GM21737 (cell line): ENCODE measurements around the gene FCHSD2.
"Not testable (repeated sequence)": the region's sequence is repeated elsewhere in the genome, so short reads cannot be mapped to it uniquely, and the experiment has no call there.

Experiments
- ATAC-seq: cut with Tn5 transposase; IDR thresholded peaks from one replicate; pipeline ENCODE4 v1.9.1; 2021; ENCODE audit warnings: mild to moderate bottlenecking, moderate library complexity; ENCODE audit not compliant: unreplicated experiment

FCHSD2 gene

DNA sequence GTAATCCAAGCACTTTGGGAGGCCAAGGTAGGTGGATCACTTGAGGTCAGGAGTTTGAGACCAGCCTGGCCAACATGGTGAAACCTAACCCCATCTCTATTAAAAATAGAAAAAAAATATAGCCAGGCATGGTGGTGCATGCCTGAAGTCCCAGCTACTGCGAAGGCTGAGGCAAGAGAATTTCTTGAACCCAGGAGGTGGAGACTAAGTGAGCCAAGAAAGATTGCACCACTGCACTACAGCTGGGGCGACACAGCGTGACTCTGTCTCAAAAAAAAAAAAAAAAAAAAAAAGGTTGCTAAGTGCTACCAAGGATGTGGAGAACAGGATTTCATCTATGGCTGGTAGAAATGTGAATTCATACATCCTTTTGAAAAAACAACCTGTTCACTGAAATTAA, 291.3 kb downstream of the FCHSD2 start:
- no peak for ATAC-seq

- no peak for ATAC-seq
Measured at GRCh38 chr11:72848846-72849466, 293.2 kb downstream of the FCHSD2 start.

DNA sequence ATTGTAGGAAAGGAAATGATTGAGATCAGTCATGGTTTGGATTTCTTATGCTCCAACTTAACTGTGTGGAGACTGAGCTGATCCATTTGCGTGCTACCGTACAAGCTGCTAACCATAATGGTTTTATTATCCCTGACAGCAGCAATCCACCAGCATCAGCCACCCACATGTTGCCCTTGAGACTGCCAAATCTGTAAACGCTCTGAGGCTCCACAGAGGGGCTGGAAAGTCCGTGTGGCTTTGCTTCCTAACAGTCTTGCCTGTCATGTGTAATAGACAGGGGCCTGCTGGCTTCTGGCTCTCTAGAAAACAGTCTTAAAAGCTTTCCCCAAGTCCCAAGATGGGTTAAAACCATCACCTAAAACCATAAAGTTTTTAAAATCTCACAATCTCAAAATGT, 297.8 kb downstream of the FCHSD2 start:
- no peak for ATAC-seq

DNA sequence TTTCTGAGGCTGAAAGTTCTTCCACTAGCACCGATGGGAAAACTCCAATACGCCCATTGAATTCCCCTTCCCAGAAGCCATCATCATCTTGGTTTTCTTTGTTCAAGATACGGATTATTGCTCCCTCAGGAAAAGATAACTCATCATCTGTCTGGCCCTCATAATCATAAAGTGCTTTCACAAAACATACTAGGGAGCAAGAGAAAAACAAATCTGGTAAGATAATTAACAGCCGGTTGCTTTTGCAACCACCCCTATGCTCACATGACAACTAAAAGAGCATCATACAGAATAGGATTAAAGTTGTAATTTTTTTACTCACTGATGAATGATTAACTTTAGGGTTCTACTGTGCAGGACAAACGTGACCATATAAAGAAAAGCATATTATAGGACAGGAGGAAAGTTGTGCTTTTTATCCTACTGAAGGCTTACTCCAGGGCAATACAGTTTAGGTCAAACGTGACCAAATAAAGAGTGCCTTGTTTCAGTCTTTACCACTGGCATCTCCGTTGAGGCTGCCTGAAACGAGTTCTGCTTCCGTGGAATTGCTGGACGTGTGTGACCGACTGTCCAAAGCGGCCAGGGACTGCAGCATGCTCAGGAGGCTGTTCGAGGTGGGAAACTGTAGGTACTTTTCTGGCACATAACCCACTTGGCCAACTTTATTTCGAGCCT, 299.3 kb downstream of the FCHSD2 start:
- ATAC-seq: no peak

DNA sequence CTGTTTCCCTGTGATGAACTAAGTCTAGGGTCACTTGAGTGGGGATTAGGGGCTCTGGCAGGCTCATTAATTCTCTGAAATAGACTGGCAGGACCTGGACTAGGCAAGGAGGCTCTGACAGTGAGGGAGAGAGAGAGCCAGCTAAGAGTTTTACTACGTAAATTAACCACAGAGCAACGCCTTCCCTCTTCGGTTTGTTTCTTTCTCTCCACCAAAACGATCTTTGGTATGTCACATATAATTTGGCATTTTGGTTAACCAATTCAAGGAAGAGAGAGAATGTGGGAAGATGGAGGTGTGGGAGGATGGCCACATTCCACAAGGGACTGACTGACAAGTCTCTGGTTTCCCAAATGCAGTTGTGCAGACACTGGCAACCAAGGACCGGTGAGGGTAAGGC, 300.0 kb downstream of the FCHSD2 start:
- ATAC-seq: no peak

DNA sequence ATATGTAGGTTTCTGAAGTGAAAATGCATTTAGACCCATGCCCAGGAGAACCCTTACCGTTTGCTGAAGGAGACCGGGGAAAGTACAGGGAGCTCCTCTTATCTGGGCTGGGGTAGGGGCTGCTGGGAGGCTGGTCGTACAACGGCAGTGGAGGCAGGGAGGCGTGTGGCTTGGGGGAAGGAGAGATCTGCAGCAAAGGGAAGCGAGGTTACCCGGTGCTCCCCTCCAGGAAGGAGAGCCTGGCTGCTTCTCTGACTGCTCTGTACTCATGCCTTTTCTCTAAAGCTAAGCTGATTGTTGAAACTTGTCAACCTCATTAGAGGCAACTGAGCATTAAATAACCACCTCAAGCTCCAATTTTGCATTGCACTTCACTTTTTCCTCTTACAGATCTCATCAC, 300.7 kb downstream of the FCHSD2 start:
- ATAC-seq: no peak

GRCh38 chr11:72840780-72841179, 301.3 kb downstream of the FCHSD2 start:
- ATAC-seq: no peak

DNA sequence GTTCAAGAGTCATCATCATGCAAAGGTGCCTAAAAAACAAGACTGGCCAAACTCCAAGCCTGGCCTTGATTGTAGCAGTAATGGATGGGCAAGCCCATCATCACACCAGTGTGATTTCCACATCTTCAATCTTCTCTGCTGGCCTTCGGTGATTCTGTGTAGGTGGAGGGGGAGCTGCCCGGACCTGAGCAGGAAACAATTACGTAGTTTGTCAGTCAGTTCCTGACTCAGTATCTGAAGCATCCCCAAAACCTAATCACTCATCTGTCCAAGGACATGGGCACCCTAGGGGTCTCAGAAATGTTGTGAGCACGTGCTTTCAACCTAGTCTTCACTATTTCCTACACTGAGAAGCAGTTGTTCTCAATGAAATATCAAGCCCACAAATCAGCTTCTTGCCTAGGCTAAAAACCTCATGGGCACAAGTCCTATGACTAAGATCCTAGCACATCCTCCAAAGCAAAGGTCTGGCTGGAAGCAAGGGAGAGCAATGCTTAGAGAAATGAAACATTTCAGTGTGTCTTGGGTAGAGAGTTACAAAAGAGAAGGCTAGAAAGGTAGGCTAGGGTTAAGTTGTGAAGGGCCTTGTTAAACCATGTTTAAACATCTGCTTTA, 303.3 kb downstream of the FCHSD2 start:
- no peak for ATAC-seq

DNA sequence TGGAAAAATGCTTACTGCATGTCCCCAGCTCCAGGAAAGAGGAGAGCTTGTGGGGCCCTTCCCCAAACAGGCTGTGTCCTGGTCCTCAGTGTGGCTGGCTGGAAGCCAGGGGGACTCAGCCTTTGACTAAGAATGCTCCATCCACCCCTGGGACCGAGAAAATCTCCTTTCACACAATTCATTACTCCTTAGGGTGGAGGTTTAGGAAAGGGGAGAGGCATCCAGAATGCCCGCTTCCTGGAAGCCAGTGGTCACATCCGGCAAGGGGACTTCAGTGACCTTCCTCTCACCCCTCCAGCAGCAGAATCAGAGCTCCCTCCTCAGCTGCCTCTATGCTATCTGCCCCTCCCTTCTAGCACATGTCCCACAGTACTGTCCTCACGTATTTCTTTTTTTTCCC, 306.0 kb downstream of the FCHSD2 start:
- ATAC-seq: no peak

DNA sequence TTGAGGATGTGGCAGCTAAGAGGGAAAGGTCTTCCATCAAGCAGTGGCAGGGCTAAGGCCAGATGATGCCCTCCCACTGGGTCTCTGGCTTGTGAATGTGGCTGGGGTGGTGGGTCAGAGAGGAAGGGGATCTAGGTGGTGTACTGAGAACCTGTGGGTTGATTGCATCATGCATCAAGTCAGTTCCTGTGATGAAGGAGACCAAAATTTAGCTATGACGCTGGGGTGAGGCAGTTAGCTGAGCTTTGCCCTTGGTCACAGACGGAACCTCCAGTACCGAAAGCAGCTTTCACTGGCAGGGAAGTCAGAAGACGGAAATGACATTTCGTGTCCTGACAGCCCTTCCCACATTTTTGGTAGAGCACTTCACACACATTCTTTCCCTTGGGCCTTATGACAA, 307.2 kb downstream of the FCHSD2 start:
- ATAC-seq: no peak

- ATAC-seq: no peak
Measured at GRCh38 chr11:72833811-72834493, 308.2 kb downstream of the FCHSD2 start.

DNA sequence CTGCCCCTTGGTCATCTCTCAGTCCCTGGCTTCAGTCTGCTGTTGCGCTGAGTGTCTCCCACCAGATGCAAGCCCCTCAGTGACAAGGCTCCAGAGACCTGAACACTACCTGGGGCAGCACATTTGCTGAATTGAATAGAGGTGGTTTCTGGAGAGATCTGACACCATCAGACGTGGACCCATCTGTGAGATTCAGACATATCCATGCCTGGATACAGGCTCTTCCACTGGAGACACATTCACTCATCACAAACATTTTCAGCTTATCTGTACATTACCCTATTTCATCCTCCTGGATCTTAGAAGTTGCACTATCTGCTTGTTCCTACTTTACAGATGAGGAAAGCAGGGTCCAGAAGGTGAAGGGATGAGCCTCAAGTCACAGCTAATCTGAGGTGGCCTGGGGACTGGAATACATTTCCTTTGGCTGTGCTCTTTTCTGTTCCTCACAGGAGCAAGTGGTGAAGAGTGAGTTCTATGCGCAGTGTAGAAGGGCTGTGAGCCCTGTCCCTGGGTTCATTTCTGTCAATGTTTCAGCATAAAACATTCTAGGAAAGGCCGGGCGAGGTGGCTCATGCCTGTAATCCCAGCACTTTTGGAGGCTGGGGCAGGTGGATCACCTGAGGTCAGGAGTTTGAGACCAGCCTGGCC, 308.9 kb downstream of the FCHSD2 start:
- no peak for ATAC-seq

DNA sequence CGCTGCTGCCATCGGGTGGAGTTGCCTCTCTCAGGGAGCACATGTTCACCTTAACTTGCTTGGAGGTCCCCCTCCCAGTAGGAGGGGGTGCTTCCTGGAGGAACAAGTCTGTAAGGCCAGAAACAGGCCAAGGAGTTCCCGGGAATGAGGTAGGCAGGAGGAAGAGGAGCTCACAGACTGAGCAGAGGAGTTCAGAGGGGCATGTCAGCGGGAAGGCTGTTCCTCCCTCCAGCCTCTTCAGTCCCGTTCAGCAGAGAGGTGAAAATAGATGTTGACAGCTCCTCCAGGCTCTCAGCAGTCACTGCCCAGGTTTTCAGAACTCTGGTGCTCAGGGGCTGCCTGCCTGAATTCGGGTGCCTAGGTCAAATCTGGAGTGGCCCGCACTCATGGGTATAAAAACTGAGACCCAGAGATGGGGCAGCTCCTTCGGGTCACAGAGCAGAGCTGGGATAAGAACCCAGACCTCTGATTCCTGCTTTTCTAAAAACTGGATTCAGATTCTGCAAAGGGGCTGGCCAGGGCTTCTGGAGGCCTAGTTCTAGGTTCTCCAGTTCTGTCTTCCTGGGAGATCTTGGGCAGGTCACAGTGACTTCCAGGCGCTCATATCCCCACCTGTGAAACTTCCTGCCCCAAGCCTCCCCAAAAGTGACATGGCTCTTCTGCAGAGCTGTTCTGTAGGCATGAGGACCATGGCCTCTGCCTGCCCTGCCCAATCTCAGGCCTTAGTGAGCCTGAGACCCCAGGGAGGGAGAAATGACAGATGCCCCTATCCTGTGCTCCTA, 309.6 kb downstream of the FCHSD2 start:
- ATAC-seq: no peak

DNA sequence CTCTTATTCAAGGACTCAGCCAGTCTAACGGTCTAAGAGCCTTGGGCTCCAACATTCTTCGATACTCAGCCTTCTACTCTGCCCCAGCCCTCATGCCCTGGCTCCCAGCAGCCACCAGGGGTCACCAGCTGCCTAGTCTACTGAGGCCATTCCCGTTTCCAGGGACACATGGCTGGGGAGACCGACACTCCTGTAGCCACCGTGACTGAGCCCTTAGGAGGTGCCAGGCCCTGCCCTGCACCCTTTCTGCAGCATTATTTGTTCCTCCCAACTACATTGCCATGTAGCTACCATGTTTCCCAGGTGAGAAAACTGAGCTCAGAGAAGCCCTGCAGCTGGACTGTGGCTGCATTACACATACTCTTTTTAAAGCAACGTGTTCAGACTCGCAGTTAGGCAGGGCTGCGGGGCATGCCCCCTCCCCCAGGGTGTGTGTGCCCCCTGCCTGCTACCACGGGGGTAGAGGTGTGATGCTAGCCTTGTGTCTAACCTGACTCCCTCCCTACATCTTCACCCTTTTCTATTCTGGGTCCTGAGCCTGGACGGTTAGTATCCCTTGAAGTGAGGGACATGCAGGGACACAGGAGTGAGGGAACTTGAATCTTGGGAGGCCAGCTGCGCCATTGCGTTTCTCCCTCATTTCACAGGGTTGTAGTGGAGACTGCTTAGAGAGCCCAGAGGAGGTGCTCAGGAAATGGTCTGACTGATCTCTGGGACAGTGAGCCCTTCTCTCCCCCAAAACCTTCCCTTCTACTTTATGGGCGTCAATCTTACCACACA, 310.4 kb downstream of the FCHSD2 start:
- ATAC-seq: no peak

DNA sequence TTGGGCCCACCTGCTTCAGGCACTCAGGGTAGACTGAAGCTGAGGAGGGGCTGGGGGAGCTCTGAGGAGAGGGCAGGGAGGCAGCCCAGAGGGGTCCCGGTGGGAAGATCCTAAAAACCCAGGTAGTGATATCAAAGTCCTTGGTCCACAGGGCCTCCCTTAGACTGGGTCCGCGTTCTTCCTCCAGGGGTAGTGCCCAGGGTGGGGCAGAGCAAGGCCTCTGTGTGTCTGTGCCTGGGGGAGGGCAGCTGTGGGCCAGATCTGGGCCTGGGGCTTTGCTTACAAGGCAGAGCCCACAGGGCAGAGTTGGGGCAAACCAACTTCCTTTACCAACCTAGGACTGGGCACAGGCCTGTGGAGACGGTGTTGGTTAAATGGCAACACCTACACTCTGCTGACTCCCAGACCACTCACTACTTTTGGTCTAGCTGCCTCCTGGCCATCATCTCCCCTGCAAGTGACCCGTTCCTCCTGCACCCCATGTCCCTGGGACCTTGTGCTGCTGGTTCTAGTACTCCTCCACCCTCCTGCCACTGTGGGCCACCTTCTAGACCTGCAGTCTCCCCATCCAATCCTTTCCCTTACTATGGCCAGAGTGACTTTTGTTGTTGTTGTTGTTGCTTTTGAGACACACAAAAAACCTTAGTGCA, 312.1 kb downstream of the FCHSD2 start:
- no peak for ATAC-seq

GRCh38 chr11:72829178-72829577, 312.9 kb downstream of the FCHSD2 start:
- no peak for ATAC-seq

DNA sequence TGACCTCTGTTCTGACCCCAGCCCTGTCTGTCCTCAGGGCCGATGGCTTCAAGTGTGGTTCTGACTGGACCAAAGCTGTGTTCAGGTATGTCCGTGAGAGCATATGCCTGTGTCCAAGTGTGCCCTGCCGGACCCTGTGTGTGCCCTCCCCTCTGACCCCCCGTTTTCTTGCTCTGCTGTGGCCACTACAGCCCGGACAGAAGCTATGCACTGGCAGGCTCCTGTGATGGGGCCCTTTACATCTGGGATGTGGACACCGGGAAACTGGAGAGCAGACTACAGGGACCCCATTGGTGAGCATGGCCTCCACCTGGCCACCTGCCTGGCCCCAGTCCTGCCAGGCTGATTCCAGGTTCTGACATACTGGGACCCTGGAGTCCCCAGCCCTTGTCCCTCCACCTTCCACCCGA, 313.4 kb downstream of the FCHSD2 start:
- no peak for ATAC-seq

DNA sequence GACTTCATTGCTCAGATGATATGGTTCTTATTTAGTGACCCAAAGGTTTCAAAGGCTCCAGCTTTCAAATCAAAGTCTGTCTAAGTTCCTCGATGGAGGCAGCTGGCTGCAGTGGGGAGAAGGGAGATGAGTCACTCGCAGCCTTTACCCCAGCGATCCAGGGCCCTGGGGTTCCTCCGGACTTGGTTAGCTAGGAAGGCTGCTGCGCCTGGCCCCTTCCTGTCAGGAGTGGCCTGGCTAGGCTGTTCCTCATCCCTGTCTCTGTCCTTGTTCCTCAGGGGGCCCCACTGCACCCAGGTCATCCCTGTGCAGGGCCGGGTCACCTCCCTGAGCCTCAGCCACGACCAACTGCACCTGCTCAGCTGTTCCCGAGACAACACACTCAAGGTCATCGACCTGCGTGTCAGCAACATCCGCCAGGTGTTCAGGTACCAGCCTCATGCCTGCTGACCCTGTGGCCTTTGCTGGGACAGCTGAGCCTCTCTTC, 314.0 kb downstream of the FCHSD2 start:
- ATAC-seq: no peak

DNA sequence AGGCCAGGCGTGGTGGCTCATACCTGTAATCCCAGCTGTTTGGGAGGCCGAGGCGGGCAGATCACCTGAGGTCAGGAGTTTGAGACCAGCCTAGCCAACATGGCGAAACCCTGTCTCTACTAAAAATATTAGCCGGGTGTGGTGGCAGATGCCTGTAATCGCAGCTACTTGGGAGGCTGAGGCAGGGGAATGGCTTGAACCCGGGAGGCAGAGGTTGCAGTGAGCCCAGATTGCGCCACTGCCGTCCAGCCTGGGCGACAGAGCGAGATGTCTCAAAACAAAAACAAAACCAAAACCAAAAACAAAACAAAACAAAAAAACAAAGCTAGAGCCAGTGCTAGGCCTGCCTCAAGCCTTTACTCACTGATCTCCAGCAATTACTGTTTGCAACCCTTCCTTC, 314.5 kb downstream of the FCHSD2 start:
- ATAC-seq: not testable (repeated sequence)
